ENCODE results near the gene UBA7.

Gene UBA7

GRCh38 chr3:49806850-49807249 is 6.9 kb downstream of the UBA7 start:
- peak overlapping the region; percentile 50 to 77 (median 69) for H3K4me3 Mint-ChIP-seq
- H3K9me3 Mint-ChIP-seq = no peaks in the 10 kb centered on the region
- H3K27ac Mint-ChIP-seq = peak overlapping the region; percentile 100
- TF ChIP-seq CTCF (IDR thresholded peaks at IDR 0.05; ENCODE audit: unreplicated experiment in 3 of 3) = no peak
- H3K36me3 Mint-ChIP-seq (ENCODE audit: low read depth) = peaks cover 3% of the 10 kb centered on the region
- peaks cover 10% of the 10 kb centered on the region for H3K27me3 Mint-ChIP-seq (ENCODE audit: low read depth)
- peaks cover 43% of the 10 kb centered on the region for H3K4me1 Mint-ChIP-seq

- no peak for TF ChIP-seq CTCF (IDR thresholded peaks at IDR 0.05; ENCODE audit: unreplicated experiment in 3 of 3)
- no peaks in the 10 kb centered on the region for H3K9me3 Mint-ChIP-seq
- H3K4me1 Mint-ChIP-seq = peaks cover 43% of the 10 kb centered on the region
- peak overlapping the region; percentile 100 for H3K27ac Mint-ChIP-seq
- peaks cover 3% of the 10 kb centered on the region for H3K36me3 Mint-ChIP-seq (ENCODE audit: low read depth)
- H3K4me3 Mint-ChIP-seq = peak overlapping the region; percentile 86 to 90 (median 88)
- peaks cover 12% of the 10 kb centered on the region for H3K27me3 Mint-ChIP-seq (ENCODE audit: low read depth)
Observed at GRCh38 chr3:49805897-49806701, 7.7 kb downstream of the UBA7 start.

GRCh38 chr3:49805367-49805782 is 8.4 kb downstream of the UBA7 start:
- peaks cover 12% of the 10 kb centered on the region for H3K27me3 Mint-ChIP-seq (ENCODE audit: low read depth)
- peak overlapping the region; percentile 100 for H3K27ac Mint-ChIP-seq
- H3K4me1 Mint-ChIP-seq = peaks cover 43% of the 10 kb centered on the region
- no peak for TF ChIP-seq CTCF (IDR thresholded peaks at IDR 0.05; ENCODE audit: unreplicated experiment in 3 of 3)
- peaks cover 3% of the 10 kb centered on the region for H3K36me3 Mint-ChIP-seq (ENCODE audit: low read depth)
- no peaks in the 10 kb centered on the region for H3K9me3 Mint-ChIP-seq
- H3K4me3 Mint-ChIP-seq = peak overlapping the region; percentile 86 to 90 (median 88)

- no peak for TF ChIP-seq CTCF (IDR thresholded peaks at IDR 0.05; ENCODE audit: unreplicated experiment in 3 of 3)
- Mint-ChIP-seq H3K4me1 (peaks cover 43% of the 10 kb centered on the region), H3K27ac (peak overlapping the region; percentile 100), H3K9me3 (no peaks in the 10 kb centered on the region), H3K27me3 (ENCODE audit: low read depth) (peaks cover 12% of the 10 kb centered on the region), H3K4me3 (peak overlapping the region; percentile 86 to 90 (median 88)), H3K36me3 (ENCODE audit: low read depth) (peaks cover 3% of the 10 kb centered on the region)
Observed at GRCh38 chr3:49804141-49805041, 9.4 kb downstream of the UBA7 start.

- H3K36me3 Mint-ChIP-seq (ENCODE audit: low read depth) = peaks cover 3% of the 10 kb centered on the region
- TF ChIP-seq CTCF (IDR thresholded peaks at IDR 0.05; ENCODE audit: unreplicated experiment in 3 of 3) = no peak
- no peaks in the 10 kb centered on the region for H3K9me3 Mint-ChIP-seq
- H3K27ac Mint-ChIP-seq = peak overlapping the region; percentile 100
- H3K4me1 Mint-ChIP-seq = peaks cover 40% of the 10 kb centered on the region
- H3K4me3 Mint-ChIP-seq = peak overlapping the region; percentile 86 to 90 (median 88)
- H3K27me3 Mint-ChIP-seq (ENCODE audit: low read depth) = peaks cover 14% of the 10 kb centered on the region
Observed at GRCh38 chr3:49803465-49804140, 10.2 kb downstream of the UBA7 start.
